WERI-Rb-1 (cell line): ENCODE data around the gene ZBTB7B.
A peak's percentile ranks its signal among the peaks of the same experiment; 100 is the strongest.

Source experiments
- DNase-seq: peaks from one replicate; pipeline ENCODE4 v3.0.0-alpha.2; 2020
- H3K27ac ChIP-seq: fragments of 250-450 bp; sonication (Bioruptor Pico); 2 replicates; pipeline ENCODE4 v1.5.1; 2020; ENCODE audit warnings: mild to moderate bottlenecking, moderate library complexity
- H3K27me3 ChIP-seq: fragments of 250-450 bp; sonication (Bioruptor Pico); 2 replicates; pipeline ENCODE4 v1.5.1; 2021; ENCODE audit warnings: mild to moderate bottlenecking, low read depth, moderate library complexity; ENCODE audit not compliant: insufficient read depth, severe bottlenecking
- H3K36me3 ChIP-seq: fragments of 250-450 bp; sonication (Bioruptor Pico); 2 replicates; pipeline ENCODE4 v1.5.1; 2020; ENCODE audit warnings: mild to moderate bottlenecking, moderate library complexity
- H3K4me3 ChIP-seq: 2 replicates; pipeline ENCODE4 v1.5.1; 2011; ENCODE audit warnings: low read depth, mild to moderate bottlenecking, control low read depth, low read length
- H3K9me3 ChIP-seq: fragments of 250-450 bp; sonication (Bioruptor Pico); 2 replicates; pipeline ENCODE4 v1.5.1; 2021; ENCODE audit warnings: mild to moderate bottlenecking, moderate library complexity; ENCODE audit not compliant: severe bottlenecking
- CTCF ChIP-seq: IDR thresholded peaks from 2 replicates; pipeline ENCODE4 v1.5.1; 2011; ENCODE audit warnings: low read depth, mild to moderate bottlenecking, control low read depth, inconsistent platforms, low read length

The ZBTB7B gene

DNA sequence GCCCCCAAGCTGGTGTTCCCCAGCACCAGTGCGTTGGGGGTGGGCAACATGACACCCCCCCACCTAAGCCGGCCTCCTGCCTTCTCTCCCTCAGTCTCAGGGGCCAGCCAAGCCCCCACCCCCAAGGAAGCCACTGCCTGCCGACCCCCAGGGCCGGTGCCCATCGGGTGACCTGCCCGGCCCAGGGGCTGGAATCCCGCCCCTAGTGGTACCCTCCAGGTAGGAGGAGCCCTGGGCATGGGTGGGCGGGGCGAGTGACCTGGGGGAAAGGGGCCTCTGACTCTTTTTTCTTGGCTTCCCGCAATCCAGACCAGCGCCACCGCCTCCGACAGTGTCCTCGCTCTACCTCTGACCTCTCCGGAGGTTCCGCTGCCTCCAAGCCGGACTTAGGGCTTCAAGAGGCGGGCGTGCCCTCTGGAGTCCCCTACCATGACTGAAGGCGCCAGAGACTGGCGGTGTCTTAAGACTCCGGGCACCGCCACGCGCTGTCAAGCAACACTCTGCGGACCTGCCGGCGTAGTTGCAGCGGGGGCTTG is 59.6 kb downstream of the ZBTB7B start:
- Histone ChIP-seq H3K27ac (no peak overlapping the region), H3K36me3 (peaks cover 37% of the 10 kb centered on the region), H3K27me3 (no peaks in the 10 kb centered on the region), H3K9me3 (no peaks in the 10 kb centered on the region), H3K4me3 (no peak overlapping the region)
- peak; percentile 61 for DNase-seq
- TF ChIP-seq CTCF: no peak

GRCh38 chr1:155062702-155063411 is 60.3 kb downstream of the ZBTB7B start:
- H3K27me3 ChIP-seq: no peaks in the 10 kb centered on the region
- TF ChIP-seq CTCF: peak; percentile 100
- peak overlapping the region; percentile 60 for H3K4me3 ChIP-seq
- no peak overlapping the region for H3K27ac ChIP-seq
- peak; percentile 96 for DNase-seq
- no peaks in the 10 kb centered on the region for H3K9me3 ChIP-seq
- H3K36me3 ChIP-seq: peaks cover 33% of the 10 kb centered on the region

DNA sequence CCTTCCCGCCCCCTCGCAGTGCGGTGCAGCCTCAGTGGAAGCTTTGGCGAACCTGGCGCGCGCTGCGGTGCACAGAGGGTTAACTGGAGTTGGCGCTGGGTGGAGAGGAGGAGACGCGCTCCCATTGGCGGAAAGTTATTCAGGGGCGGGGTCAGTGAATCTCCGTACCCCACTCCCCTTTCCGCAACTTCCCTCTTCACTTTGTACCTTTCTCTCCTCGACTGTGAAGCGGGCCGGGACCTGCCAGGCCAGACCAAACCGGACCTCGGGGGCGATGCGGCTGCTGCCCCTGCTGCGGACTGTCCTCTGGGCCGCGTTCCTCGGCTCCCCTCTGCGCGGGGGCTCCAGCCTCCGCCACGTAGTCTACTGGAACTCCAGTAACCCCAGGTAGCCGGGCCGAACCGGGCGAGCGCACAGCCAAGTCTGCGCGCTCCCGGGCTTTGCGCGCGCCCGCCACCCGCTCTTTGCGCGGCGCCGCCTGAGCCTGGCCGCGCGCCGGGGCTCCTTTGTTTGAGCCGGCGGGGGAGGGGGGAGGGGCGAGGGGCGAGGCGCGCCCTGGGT is 61.0 kb downstream of the ZBTB7B start, which contains the start of gene EFNA4:
TSS of gene EFNA4 (plus strand) at position 191 of the 561 bp plus-strand sequence. CDS start at position 275, 84 bp downstream.
- Histone ChIP-seq H3K27ac (peak within 1 kb of the TSS; percentile 86), H3K9me3 (no peaks in the 10 kb centered on the region), H3K27me3 (no peaks in the 10 kb centered on the region), H3K36me3 (peaks cover 27% of the 10 kb centered on the region), H3K4me3 (peak within 1 kb of the TSS; percentile 60)
- DNase-seq: peak; percentile 98
- TF ChIP-seq CTCF: no peak

- peak; percentile 5; the same call in 1 of the 2 replicates for TF ChIP-seq CTCF
- peak; percentile 89 for DNase-seq
- Histone ChIP-seq H3K4me3 (peak overlapping the region; percentile 60), H3K27ac (peak overlapping the region; percentile 86), H3K9me3 (no peaks in the 10 kb centered on the region), H3K36me3 (peaks cover 23% of the 10 kb centered on the region), H3K27me3 (no peaks in the 10 kb centered on the region)
These were observed 61.7 kb downstream of the ZBTB7B start for GRCh38 chr1:155064111-155064831.

DNA sequence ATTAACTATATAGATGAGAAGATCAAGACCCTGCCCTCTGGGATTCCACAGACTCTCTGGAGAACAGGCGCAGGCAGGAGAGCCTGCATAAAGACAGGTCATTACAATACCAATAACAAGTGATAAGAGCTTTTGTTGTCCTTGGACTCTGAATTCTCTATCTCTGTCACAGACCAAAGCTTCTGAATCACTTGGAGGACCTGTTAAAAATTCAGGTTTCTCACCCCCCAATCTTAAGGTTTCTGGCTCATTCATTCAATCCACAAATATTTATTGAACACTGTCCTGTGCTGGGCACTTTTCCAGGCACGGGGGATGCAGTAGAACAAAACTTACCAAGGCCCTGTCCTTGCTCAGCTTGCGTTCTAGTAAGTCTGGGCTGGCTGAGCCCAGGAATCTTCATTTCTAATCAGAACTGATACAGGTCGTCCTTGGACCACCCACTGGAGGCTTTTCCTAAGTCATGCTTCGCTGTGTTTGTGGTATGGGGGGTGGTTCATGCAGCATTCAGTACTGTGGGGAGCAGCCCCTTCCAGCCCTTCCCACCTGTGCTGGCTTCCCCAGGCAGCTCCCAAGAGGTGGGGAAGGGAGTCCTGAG is 62.3 kb downstream of the ZBTB7B start:
- Histone ChIP-seq H3K27me3 (no peaks in the 10 kb centered on the region), H3K27ac (no peak overlapping the region), H3K36me3 (peaks cover 17% of the 10 kb centered on the region), H3K4me3 (no peak overlapping the region), H3K9me3 (no peaks in the 10 kb centered on the region)
- DNase-seq: no peak
- TF ChIP-seq CTCF: no peak
